ENCODE measurements around the gene ABLIM2.

ABLIM2 gene

GRCh38 chr4:8126523-8126922, 32.1 kb downstream of the ABLIM2 start:
- Histone ChIP-seq H3K27ac (ENCODE audit: low read depth, low read length) (no peak overlapping the region), H3K36me3 (ENCODE audit: control insufficient read depth, insufficient read depth, low read length) (no peaks in the 10 kb centered on the region), H3K4me3 (ENCODE audit: low read depth, low read length) (no peak overlapping the region), H3K9me3 (ENCODE audit: control insufficient read depth, insufficient read depth, low read depth, low read length) (no peaks in the 10 kb centered on the region), H3K9ac (ENCODE audit: low read length) (no peak overlapping the region), H3K27me3 (ENCODE audit: control insufficient read depth, insufficient read depth, low read length) (no peaks in the 10 kb centered on the region), H3K4me1 (ENCODE audit: control insufficient read depth, insufficient read depth, low read length) (peaks cover 21% of the 10 kb centered on the region)

- peaks cover 21% of the 10 kb centered on the region for H3K4me1 ChIP-seq (ENCODE audit: control insufficient read depth, insufficient read depth, low read length)
- H3K9me3 ChIP-seq (ENCODE audit: control insufficient read depth, insufficient read depth, low read depth, low read length), result no peaks in the 10 kb centered on the region
- no peak overlapping the region for H3K9ac ChIP-seq (ENCODE audit: low read length)
- H3K36me3 ChIP-seq (ENCODE audit: control insufficient read depth, insufficient read depth, low read length), result no peaks in the 10 kb centered on the region
- no peak overlapping the region for H3K4me3 ChIP-seq (ENCODE audit: low read depth, low read length)
- no peaks in the 10 kb centered on the region for H3K27me3 ChIP-seq (ENCODE audit: control insufficient read depth, insufficient read depth, low read length)
- H3K27ac ChIP-seq (ENCODE audit: low read depth, low read length), result no peak overlapping the region
Measured at GRCh38 chr4:8125526-8126056, 33.0 kb downstream of the ABLIM2 start.

- peaks cover 18% of the 10 kb centered on the region for H3K4me1 ChIP-seq (ENCODE audit: control insufficient read depth, insufficient read depth, low read length)
- H3K27ac ChIP-seq (ENCODE audit: low read depth, low read length), result no peak overlapping the region
- H3K36me3 ChIP-seq (ENCODE audit: control insufficient read depth, insufficient read depth, low read length), result no peaks in the 10 kb centered on the region
- no peak overlapping the region for H3K4me3 ChIP-seq (ENCODE audit: low read depth, low read length)
- H3K9me3 ChIP-seq (ENCODE audit: control insufficient read depth, insufficient read depth, low read depth, low read length), result no peaks in the 10 kb centered on the region
- H3K27me3 ChIP-seq (ENCODE audit: control insufficient read depth, insufficient read depth, low read length), result no peaks in the 10 kb centered on the region
- H3K9ac ChIP-seq (ENCODE audit: low read length), result no peak overlapping the region
Measured at GRCh38 chr4:8123870-8124269, 34.7 kb downstream of the ABLIM2 start.

GRCh38 chr4:8123389-8123788, 35.2 kb downstream of the ABLIM2 start:
- no peaks in the 10 kb centered on the region for H3K27me3 ChIP-seq (ENCODE audit: control insufficient read depth, insufficient read depth, low read length)
- peaks cover 13% of the 10 kb centered on the region for H3K4me1 ChIP-seq (ENCODE audit: control insufficient read depth, insufficient read depth, low read length)
- no peak overlapping the region for H3K9ac ChIP-seq (ENCODE audit: low read length)
- H3K36me3 ChIP-seq (ENCODE audit: control insufficient read depth, insufficient read depth, low read length), result no peaks in the 10 kb centered on the region
- H3K9me3 ChIP-seq (ENCODE audit: control insufficient read depth, insufficient read depth, low read depth, low read length), result no peaks in the 10 kb centered on the region
- no peak overlapping the region for H3K27ac ChIP-seq (ENCODE audit: low read depth, low read length)
- H3K4me3 ChIP-seq (ENCODE audit: low read depth, low read length), result no peak overlapping the region

- H3K4me1 ChIP-seq (ENCODE audit: control insufficient read depth, insufficient read depth, low read length), result peaks cover 7% of the 10 kb centered on the region
- H3K27ac ChIP-seq (ENCODE audit: low read depth, low read length), result no peak overlapping the region
- no peaks in the 10 kb centered on the region for H3K9me3 ChIP-seq (ENCODE audit: control insufficient read depth, insufficient read depth, low read depth, low read length)
- no peak overlapping the region for H3K9ac ChIP-seq (ENCODE audit: low read length)
- H3K36me3 ChIP-seq (ENCODE audit: control insufficient read depth, insufficient read depth, low read length), result no peaks in the 10 kb centered on the region
- H3K27me3 ChIP-seq (ENCODE audit: control insufficient read depth, insufficient read depth, low read length), result no peaks in the 10 kb centered on the region
- H3K4me3 ChIP-seq (ENCODE audit: low read depth, low read length), result no peak overlapping the region
Measured at GRCh38 chr4:8122746-8123145, 35.9 kb downstream of the ABLIM2 start.

- Histone ChIP-seq H3K9me3 (ENCODE audit: control insufficient read depth, insufficient read depth, low read depth, low read length) (no peaks in the 10 kb centered on the region), H3K4me3 (ENCODE audit: low read depth, low read length) (no peak overlapping the region), H3K27ac (ENCODE audit: low read depth, low read length) (no peak overlapping the region), H3K4me1 (ENCODE audit: control insufficient read depth, insufficient read depth, low read length) (peaks cover 4% of the 10 kb centered on the region; the same call in 1 of the 2 replicates), H3K27me3 (ENCODE audit: control insufficient read depth, insufficient read depth, low read length) (no peaks in the 10 kb centered on the region), H3K9ac (ENCODE audit: low read length) (no peak overlapping the region), H3K36me3 (ENCODE audit: control insufficient read depth, insufficient read depth, low read length) (no peaks in the 10 kb centered on the region)
Measured at GRCh38 chr4:8121292-8122015, 37.2 kb downstream of the ABLIM2 start.

GRCh38 chr4:8120501-8120900, 38.1 kb downstream of the ABLIM2 start:
- H3K27ac ChIP-seq (ENCODE audit: low read depth, low read length), result no peak overlapping the region
- H3K4me3 ChIP-seq (ENCODE audit: low read depth, low read length), result no peak overlapping the region
- H3K4me1 ChIP-seq (ENCODE audit: control insufficient read depth, insufficient read depth, low read length), result peaks cover 4% of the 10 kb centered on the region; the same call in 1 of the 2 replicates
- no peaks in the 10 kb centered on the region for H3K36me3 ChIP-seq (ENCODE audit: control insufficient read depth, insufficient read depth, low read length)
- no peaks in the 10 kb centered on the region for H3K27me3 ChIP-seq (ENCODE audit: control insufficient read depth, insufficient read depth, low read length)
- no peak overlapping the region for H3K9ac ChIP-seq (ENCODE audit: low read length)
- no peaks in the 10 kb centered on the region for H3K9me3 ChIP-seq (ENCODE audit: control insufficient read depth, insufficient read depth, low read depth, low read length)

- Histone ChIP-seq H3K9me3 (ENCODE audit: control insufficient read depth, insufficient read depth, low read depth, low read length) (no peaks in the 10 kb centered on the region), H3K27ac (ENCODE audit: low read depth, low read length) (no peak overlapping the region), H3K4me3 (ENCODE audit: low read depth, low read length) (no peak overlapping the region), H3K9ac (ENCODE audit: low read length) (no peak overlapping the region), H3K27me3 (ENCODE audit: control insufficient read depth, insufficient read depth, low read length) (no peaks in the 10 kb centered on the region), H3K4me1 (ENCODE audit: control insufficient read depth, insufficient read depth, low read length) (peaks cover 4% of the 10 kb centered on the region; the same call in 1 of the 2 replicates), H3K36me3 (ENCODE audit: control insufficient read depth, insufficient read depth, low read length) (no peaks in the 10 kb centered on the region)
Measured at GRCh38 chr4:8119877-8120276, 38.7 kb downstream of the ABLIM2 start.

GRCh38 chr4:8118531-8118930, 40.1 kb downstream of the ABLIM2 start:
- Histone ChIP-seq H3K4me3 (ENCODE audit: low read depth, low read length) (no peak overlapping the region), H3K27me3 (ENCODE audit: control insufficient read depth, insufficient read depth, low read length) (no peaks in the 10 kb centered on the region)

GRCh38 chr4:8118035-8118434, 40.6 kb downstream of the ABLIM2 start:
- H3K27ac ChIP-seq (ENCODE audit: low read depth, low read length), result no peak overlapping the region
- no peaks in the 10 kb centered on the region for H3K27me3 ChIP-seq (ENCODE audit: control insufficient read depth, insufficient read depth, low read length)
- H3K4me3 ChIP-seq (ENCODE audit: low read depth, low read length), result no peak overlapping the region
- peaks cover 4% of the 10 kb centered on the region; the same call in 1 of the 2 replicates for H3K4me1 ChIP-seq (ENCODE audit: control insufficient read depth, insufficient read depth, low read length)
- no peak overlapping the region for H3K9ac ChIP-seq (ENCODE audit: low read length)
- no peaks in the 10 kb centered on the region for H3K36me3 ChIP-seq (ENCODE audit: control insufficient read depth, insufficient read depth, low read length)
- H3K9me3 ChIP-seq (ENCODE audit: control insufficient read depth, insufficient read depth, low read depth, low read length), result no peaks in the 10 kb centered on the region

More at GRCh38 chr4:8118531-8118930, 40.1 kb downstream of the ABLIM2 start:
- Histone ChIP-seq H3K4me1 (ENCODE audit: control insufficient read depth, insufficient read depth, low read length) (peaks cover 4% of the 10 kb centered on the region; the same call in 1 of the 2 replicates), H3K27ac (ENCODE audit: low read depth, low read length) (no peak overlapping the region), H3K9ac (ENCODE audit: low read length) (no peak overlapping the region), H3K9me3 (ENCODE audit: control insufficient read depth, insufficient read depth, low read depth, low read length) (no peaks in the 10 kb centered on the region), H3K36me3 (ENCODE audit: control insufficient read depth, insufficient read depth, low read length) (no peaks in the 10 kb centered on the region)

GRCh38 chr4:8117278-8117682, 41.3 kb downstream of the ABLIM2 start:
- no peaks in the 10 kb centered on the region for H3K36me3 ChIP-seq (ENCODE audit: control insufficient read depth, insufficient read depth, low read length)
- H3K4me1 ChIP-seq (ENCODE audit: control insufficient read depth, insufficient read depth, low read length), result peaks cover 6% of the 10 kb centered on the region; the same call in 1 of the 2 replicates
- no peaks in the 10 kb centered on the region for H3K27me3 ChIP-seq (ENCODE audit: control insufficient read depth, insufficient read depth, low read length)
- H3K27ac ChIP-seq (ENCODE audit: low read depth, low read length), result no peak overlapping the region
- no peak overlapping the region for H3K4me3 ChIP-seq (ENCODE audit: low read depth, low read length)
- no peak overlapping the region for H3K9ac ChIP-seq (ENCODE audit: low read length)
- no peaks in the 10 kb centered on the region for H3K9me3 ChIP-seq (ENCODE audit: control insufficient read depth, insufficient read depth, low read depth, low read length)

All from HUES6 (cell line).